ENCODE data around the gene PLEKHG4B.
"Not testable (repeated sequence)": the region's sequence is repeated elsewhere in the genome, so short reads cannot be mapped to it uniquely, and the experiment has no call there.

The PLEKHG4B gene

DNA sequence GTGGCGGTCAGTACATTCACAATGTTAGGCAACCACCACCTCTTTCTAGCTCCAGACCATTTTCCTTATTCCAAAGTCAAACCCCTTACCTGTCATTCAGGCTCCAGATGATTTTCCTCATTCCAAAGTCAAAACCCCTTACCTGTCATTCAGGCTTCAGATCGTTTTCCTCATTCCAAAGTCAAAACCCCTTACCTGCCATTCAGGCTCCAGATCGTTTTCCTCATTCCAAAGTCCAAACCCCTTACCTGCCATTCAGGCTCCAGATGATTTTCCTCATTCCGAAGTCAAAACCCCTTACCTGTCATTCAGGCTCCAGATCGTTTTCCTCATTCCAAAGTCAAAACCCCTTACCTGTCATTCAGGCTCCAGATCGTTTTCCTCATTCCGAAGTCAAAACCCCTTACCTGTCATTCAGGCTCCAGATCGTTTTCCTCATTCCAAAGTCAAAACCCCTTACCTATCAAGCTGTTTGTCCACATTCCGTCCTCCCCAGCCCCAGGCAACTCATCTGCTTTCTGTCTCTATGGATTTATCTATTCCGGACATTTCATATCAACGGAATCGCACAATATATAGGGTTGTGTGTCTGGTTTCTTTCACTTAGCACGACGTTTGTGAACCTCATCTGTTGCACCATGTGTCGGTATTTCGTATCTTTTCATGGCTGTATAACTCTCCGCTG lies 5.2 kb downstream of the PLEKHG4B start:
- DNase-seq, result no peak

DNA sequence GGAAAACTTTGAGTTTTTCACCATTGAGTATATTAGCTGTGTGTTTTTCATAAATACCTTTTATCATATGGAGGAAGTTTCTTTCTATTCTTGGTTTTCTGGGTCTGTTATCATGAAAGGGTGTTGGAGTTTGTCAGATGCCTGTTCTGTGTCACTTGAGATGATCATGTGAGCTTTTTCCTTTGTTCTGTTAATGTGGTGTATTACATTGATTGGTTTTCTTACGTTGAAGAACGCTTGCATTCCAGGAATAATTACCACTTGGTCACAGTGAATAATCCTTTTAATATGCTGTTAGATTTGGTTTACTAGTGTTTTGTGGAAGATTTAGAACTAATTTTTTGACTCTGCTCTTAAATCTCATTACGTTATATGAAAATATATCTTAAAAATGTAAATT lies 7.8 kb downstream of the PLEKHG4B start:
- peak; percentile 31 for DNase-seq

DNA sequence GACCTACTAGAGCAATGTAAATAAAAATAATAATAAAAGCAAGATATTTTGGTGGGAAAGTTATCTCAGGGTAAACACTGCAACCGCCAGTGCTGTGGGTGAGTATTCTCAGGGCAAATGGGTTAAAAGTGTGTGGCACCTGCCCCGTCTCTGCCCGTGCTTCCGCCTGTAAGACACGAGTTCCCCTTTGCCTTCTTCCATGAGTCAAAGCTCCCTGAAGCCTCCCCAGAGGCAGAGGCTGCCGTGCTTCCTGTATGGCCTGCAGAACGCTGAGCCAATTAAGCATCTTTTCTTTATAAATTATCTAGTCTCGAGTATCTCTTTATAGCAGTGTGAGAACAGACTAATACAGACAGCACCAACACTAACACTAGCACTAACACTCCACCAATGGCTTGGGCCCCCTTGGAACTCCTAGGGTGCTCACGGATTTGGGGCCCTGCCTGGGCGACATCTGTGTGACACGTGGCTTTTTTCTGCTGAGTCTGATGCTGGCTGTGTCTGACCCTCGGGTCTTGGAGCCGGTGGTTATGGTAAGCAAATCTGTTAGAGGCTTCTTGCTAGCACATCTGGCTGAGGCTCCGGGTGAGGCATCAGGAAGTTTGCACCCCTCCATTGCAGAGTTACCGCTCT lies 10.6 kb downstream of the PLEKHG4B start:
- peak; percentile 2 for DNase-seq

GRCh38 chr5:104106-104505 lies 12.1 kb downstream of the PLEKHG4B start:
- DNase-seq, result not testable (repeated sequence)

DNA sequence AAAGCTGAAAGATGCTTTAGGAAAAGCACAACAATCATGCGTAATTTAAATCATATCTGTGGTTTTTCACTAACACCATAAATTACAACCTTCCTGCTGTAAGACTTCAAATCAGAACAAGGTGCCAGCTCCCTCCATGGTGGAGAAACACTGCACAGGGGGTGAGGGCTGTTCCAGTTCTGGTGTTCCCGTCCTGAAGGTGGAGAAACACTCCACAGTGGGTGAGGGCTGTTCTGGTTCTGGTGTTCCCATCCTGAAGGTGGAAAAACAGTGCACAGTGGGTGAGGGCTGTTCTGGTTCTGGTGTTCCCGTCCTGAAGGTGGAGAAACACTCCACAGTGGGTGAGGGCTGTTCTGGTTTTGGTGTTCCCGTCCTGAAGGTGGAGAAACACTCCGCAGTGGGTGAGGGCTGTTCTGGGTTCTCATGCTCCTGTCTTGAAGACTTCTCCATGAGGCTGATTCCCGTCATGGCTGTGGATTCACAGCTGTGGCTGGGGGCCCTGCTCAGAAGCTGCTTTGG lies 12.9 kb downstream of the PLEKHG4B start:
- peak; percentile 47 for DNase-seq

GRCh38 chr5:105504-106070 lies 13.6 kb downstream of the PLEKHG4B start:
- DNase-seq, result peak; percentile 76

- peak; percentile 35 for DNase-seq
These were observed 14.6 kb downstream of the PLEKHG4B start for GRCh38 chr5:106587-106986.

GRCh38 chr5:107526-107925 lies 15.6 kb downstream of the PLEKHG4B start:
- DNase-seq, result no peak

DNA sequence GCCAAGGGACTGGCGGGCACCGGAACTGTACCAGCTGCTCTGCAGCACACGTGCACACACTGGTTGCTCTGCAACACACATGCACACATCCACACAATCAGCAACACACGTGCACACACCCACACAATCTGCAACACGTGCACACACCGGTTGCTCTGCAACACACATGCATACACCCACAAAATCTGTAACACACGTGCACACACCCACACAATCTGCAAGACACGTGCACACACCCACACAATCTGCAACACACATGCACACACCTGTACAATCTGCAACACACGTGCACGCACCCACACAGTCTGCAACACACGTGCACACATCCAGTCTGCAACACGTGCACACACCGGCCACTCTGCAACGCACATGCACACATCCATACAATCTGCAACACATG lies 17.9 kb downstream of the PLEKHG4B start:
- DNase-seq, result no peak

DNA sequence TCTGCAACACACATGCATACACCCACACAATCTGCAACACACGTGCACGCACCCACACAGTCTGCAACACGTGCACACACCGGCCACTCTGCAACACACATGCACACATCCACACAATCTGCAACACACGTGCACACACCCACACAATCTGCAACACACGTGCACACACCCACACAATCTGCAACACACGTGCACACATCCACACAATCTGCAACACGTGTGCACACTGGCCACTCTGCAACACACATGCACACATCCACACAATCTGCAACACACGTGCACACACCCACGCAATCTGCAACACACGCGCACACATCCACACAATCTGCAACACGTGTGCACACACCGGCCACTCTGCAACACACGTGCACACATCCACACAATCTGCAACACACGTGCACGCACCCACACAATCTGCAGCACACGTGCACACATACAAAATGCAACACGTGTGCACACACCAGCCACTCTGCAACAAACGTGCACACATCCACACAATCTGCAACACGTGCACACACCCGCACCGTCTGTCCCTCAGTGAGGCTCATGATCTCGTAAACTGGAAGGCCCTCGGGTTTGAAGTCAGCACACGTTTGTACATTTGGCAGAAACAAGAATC lies 18.4 kb downstream of the PLEKHG4B start:
- DNase-seq, result no peak

DNA sequence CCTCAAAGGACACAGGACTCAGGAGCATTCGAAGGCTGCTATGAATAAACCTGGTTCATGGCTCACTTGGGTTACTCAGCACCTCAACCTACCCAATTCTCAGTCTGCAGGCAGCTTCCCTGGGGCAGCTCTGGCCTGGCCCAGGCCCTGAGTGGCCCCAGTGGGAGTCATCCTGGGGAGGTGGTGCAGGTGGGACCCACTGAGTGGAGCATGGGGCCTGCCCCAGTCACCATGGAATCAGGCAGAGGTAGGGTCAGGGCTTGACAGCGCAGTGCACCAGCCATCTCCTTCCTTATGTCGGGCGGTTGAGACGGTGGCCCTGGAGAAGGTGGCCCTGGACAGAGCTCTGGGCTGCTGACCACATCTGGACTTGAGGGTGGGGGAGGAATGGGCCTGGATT lies 19.2 kb downstream of the PLEKHG4B start:
- DNase-seq, result no peak

GRCh38 chr5:119486-120097 lies 27.6 kb downstream of the PLEKHG4B start:
- no peak for DNase-seq

DNA sequence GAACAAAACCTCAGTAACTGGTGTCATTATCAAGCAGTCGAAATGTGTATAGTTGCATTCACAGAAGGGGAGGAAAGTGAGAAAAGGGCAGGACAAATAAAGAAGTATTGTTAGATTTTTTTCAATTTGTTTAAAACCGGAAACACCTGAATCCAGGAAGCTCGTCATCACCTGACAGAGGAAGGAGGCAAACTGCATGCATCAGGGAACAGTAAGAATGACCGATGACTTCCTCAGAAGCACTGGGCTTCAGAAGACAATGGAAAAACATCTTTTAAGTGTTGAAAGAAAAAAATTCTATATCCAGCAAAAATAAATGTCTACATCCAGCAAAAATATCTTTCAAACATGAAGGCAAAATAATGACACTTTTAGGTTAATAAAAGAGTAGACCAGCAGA lies 29.5 kb downstream of the PLEKHG4B start:
- no peak for DNase-seq

DNA sequence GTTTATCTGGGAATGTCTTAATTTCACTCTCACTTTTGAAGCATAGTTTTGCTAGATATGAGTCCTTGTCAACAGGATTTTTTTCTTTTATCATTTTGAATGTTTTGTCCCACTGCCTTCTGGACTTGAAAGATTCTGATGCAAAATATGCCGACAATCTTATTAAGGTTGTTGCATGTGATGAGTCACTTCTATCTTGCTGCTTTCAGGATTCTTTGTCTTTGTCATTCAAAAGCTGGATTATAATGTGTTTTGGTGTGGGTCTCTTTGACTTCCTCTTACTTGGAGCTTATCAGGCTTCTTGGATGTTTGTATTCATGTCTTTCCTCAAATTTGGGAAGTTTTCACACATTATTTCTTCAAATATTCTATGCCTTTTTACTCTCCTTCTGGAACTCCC lies 33.8 kb downstream of the PLEKHG4B start:
- no peak for DNase-seq

- DNase-seq, result no peak
These were observed 34.8 kb downstream of the PLEKHG4B start for GRCh38 chr5:126806-127205.

GRCh38 chr5:127886-128285 lies 35.9 kb downstream of the PLEKHG4B start:
- DNase-seq, result no peak

DNA sequence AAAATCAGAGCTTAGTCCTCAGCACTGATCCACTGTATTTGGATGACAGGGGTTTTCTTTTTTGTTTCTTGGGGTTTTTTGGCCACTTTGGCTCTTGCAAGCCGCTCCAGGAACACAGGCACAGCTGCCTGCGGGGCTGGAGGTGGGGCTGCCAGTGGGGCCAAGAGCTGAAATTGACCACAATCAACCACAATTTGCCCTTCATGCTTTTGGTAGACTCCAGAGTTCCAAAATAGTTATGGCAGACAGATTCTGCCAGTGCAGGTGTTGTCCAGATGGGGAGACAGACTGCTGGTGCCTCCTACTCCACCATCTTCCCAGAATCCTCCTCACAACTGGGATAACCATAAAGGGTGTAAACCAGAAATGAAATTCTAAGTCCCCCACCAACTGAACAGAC lies 36.5 kb downstream of the PLEKHG4B start:
- no peak for DNase-seq

GRCh38 chr5:129148-129547 lies 37.2 kb downstream of the PLEKHG4B start:
- no peak for DNase-seq

DNA sequence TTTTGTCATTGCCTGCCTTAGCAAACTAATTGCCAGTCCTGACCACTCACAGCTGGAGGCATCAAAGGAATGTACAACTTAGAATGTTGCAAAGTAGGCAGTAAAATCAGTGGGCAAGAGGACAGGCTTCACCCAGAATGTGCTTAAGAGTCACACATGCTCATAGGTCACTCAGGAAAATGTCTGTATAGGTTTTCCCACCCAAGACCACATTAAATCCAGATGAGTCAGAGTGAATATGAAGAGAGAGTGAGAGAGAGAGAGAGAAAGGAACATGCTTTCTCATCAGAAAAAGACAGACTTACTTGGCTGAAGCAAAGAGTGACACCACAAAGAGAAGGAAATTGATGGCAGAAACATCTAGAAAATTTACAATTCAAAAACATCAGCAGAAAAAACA lies 37.9 kb downstream of the PLEKHG4B start:
- no peak for DNase-seq

DNA sequence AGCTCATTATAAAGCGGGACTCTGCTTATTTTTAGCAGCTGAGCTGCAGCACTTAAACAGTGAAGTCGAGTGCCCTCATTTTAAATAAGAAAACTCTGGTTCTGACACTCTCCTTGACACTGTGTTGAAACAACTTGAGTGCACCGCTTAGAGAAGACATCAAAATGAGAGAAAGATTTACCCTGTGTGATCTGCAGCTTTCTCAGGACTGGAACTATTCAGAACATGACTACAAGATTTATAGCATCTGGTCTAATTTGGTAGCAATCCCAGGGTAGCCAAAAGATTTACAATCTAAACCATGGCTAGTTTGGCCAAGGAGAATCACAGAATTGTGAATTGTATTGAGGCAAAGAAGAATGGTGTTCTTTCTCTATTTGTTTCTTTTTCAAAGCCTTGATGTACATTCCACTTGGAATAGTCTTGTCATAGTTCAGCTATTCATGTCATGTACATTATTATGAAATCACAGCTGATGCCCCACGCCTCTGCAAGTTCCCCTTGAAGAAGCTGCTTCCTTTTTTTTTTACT lies 38.7 kb downstream of the PLEKHG4B start:
- no peak for DNase-seq

- DNase-seq, result no peak
These were observed 44.9 kb downstream of the PLEKHG4B start for GRCh38 chr5:136901-137300.

GRCh38 chr5:137741-138140 lies 45.8 kb downstream of the PLEKHG4B start:
- no peak for DNase-seq

GRCh38 chr5:138936-139335 lies 47.0 kb downstream of the PLEKHG4B start:
- no peak for DNase-seq
